ENCODE results near the gene ZNF560. TPM values are rescaled to one million over a fixed set of nuclear protein-coding genes. Genes with fewer than 3 reads are reported as not detected.
"Not testable (repeated sequence)": the region's sequence is repeated elsewhere in the genome, so short reads cannot be mapped to it uniquely, and the experiment has no call there.

Gene ZNF560
- not detected for total RNA-seq

DNA sequence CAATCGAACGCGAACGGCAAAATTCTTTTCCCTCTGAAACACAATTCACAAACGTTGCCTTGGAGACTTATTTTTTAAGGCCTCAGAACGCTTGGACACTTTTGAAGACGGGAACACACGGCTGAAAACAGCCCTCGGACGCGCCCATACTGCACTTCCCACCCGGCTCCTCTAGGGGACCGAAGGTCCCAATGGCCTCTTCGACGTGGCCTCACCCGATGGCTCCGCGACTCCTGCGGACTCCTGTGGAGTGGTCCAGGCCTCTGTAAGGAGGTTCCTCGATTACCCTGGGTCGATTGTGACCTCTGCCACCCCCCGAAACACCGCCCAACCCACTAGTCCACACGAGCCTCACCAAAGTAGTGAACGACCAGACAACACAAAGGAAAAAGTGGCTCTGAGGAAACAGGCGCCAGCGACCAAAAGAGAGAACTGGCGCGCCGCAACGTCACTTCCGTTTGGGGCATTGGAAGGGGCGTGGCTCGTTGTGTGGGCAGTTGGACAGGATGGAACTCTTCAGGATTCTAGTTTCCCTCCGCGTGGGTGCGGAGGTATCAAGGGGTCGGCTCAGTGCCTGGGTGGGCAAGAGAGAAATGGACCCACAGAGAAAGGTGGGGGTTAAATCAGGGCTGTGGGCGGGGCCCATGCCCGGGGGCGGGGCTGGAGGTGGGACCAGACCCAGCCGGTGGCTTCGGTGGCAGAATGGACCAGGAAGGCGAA, at the start of gene ZNF560:
Gene ZNF560, minus strand, starts transcription at position 434 of the 720 bp plus-strand sequence. CDS start 23,303 bp downstream, outside the sequence.
- Histone ChIP-seq H3K9me3 (peaks cover 0 to 50% (median 16%) of the 10 kb centered on the region in 4 donors), H3K4me3 (no peak within 1 kb of the TSS), H3K27ac (no peak within 1 kb of the TSS), H3K4me1 (no peaks in the 10 kb centered on the region), H3K27me3 (no peaks in the 10 kb centered on the region), H3K36me3 (no peaks in the 10 kb centered on the region)
- DNase-seq, result no peak
- no peak for TF ChIP-seq POLR2A (IDR thresholded peaks at IDR 0.05)
- TF ChIP-seq, protein P1, sequence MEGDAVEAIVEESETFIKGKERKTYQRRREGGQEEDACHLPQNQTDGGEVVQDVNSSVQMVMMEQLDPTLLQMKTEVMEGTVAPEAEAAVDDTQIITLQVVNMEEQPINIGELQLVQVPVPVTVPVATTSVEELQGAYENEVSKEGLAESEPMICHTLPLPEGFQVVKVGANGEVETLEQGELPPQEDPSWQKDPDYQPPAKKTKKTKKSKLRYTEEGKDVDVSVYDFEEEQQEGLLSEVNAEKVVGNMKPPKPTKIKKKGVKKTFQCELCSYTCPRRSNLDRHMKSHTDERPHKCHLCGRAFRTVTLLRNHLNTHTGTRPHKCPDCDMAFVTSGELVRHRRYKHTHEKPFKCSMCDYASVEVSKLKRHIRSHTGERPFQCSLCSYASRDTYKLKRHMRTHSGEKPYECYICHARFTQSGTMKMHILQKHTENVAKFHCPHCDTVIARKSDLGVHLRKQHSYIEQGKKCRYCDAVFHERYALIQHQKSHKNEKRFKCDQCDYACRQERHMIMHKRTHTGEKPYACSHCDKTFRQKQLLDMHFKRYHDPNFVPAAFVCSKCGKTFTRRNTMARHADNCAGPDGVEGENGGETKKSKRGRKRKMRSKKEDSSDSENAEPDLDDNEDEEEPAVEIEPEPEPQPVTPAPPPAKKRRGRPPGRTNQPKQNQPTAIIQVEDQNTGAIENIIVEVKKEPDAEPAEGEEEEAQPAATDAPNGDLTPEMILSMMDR (IDR thresholded peaks at IDR 0.05), result no peak

DNA sequence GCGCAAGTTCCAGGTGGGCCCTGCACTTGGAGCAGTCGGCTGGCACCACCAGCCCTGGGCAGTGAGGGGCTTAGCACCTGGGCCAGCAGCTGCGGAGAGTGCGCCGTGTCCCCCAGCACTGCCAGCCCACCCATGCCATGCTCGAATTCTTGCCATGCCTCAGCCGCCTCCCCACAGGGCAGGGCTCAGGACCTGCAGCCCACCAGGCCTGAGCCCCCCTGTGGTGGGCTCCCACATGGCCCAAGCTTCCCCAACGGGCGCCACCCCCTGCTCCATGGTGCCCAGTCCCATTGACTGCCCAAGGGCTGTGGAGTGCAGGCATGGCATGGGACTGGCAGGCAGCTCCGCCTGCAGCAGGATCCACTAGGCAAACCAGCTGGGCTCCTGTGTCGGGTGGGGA, 49.5 kb upstream of the ZNF560 start:
- DNase-seq, result no peak
- H3K27ac ChIP-seq, result no peak overlapping the region
- no peaks in the 10 kb centered on the region for H3K4me1 ChIP-seq
- H3K9me3 ChIP-seq, result peaks cover 0 to 31% (median 3%) of the 10 kb centered on the region in 4 donors
- no peak overlapping the region for H3K4me3 ChIP-seq
- no peak for TF ChIP-seq POLR2A (IDR thresholded peaks at IDR 0.05)
- TF ChIP-seq, protein P1 (IDR thresholded peaks at IDR 0.05), result no peak
- H3K27me3 ChIP-seq, result no peaks in the 10 kb centered on the region
- no peaks in the 10 kb centered on the region for H3K36me3 ChIP-seq

DNA sequence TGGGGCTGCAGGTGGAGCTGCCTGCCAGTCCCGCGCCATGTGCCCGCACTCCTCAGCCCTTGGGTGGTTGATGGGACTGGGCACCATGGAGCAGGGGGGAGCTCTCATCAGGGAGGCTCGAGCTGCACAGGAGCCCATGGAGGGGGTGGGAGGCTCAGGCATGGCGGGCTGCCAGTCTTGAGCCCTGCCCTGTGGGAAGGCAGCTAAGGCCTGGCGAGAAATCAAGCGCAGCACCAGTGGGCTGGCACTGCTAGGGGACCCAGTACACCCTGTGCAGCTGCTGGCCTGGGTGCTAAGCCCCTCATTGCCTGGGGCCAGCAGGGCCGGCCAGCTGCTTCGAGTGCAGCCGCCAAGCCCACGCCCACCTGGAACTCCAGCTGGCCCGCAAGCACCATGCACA, 42.9 kb upstream of the ZNF560 start:
- not testable (repeated sequence) for DNase-seq, H3K27me3 ChIP-seq, H3K27ac ChIP-seq, H3K36me3 ChIP-seq, H3K4me3 ChIP-seq
- peaks cover 0 to 10% (median 0%) of the 10 kb centered on the region in 4 donors for H3K9me3 ChIP-seq
- peaks cover 0 to 10% (median 0%) of the 10 kb centered on the region in 4 donors for H3K4me1 ChIP-seq

DNA sequence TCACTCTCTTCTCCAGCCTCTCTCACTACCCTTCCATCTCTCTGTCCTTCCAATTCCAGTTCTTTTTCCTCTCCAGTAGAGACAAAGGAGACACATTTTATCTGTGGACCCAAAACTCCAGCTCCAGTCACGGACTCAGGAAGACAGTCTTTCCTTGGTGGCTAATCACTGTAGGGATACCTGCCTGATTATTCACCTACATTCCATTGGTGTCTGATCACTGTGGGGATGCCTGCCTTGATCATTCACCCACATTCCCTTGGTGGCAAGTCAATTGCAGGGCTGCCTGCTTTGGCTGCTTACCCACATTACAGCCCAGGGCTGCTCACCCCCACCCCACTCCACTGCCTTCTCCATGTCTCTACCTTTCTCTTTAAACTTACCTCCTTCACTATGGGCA, 41.5 kb upstream of the ZNF560 start:
- H3K4me3 ChIP-seq, H3K27me3 ChIP-seq, H3K27ac ChIP-seq, DNase-seq: not testable (repeated sequence)
- Histone ChIP-seq H3K4me1 (peaks cover 0 to 10% (median 0%) of the 10 kb centered on the region in 4 donors), H3K9me3 (peaks cover 0 to 17% (median 0%) of the 10 kb centered on the region in 4 donors), H3K36me3 (peaks cover 0 to 17% (median 0%) of the 10 kb centered on the region in 3 donors)

DNA sequence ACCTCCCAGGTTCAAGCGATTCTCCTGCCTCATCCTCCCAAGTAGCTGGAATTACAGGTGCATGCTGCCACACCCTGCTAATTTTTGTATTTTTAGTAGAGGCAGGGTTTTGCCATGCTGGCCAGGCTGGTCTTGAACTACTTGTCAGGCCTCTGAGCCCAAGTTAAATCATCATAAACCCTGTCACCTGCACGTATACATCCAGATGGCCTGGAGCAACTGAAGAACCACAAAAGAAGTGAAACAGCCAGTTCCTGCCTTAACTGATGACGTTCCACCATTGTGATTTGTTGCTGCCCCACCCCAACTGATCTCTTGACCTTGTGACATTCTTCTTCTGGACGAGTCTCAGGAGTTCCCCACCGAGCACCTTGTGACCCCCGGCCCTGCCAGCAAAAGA, 40.8 kb upstream of the ZNF560 start:
- Histone ChIP-seq H3K4me1 (peaks cover 0 to 10% (median 0%) of the 10 kb centered on the region in 4 donors), H3K36me3 (peaks cover 0 to 25% (median 0%) of the 10 kb centered on the region in 3 donors), H3K9me3 (peaks cover 0 to 23% (median 0%) of the 10 kb centered on the region in 4 donors), H3K4me3 (peak overlapping the region in 1 of 4 donors; percentile 83), H3K27ac (peak overlapping the region in 2 of 4 donors; percentile 78 to 89)
- DNase-seq, H3K27me3 ChIP-seq: not testable (repeated sequence)

DNA sequence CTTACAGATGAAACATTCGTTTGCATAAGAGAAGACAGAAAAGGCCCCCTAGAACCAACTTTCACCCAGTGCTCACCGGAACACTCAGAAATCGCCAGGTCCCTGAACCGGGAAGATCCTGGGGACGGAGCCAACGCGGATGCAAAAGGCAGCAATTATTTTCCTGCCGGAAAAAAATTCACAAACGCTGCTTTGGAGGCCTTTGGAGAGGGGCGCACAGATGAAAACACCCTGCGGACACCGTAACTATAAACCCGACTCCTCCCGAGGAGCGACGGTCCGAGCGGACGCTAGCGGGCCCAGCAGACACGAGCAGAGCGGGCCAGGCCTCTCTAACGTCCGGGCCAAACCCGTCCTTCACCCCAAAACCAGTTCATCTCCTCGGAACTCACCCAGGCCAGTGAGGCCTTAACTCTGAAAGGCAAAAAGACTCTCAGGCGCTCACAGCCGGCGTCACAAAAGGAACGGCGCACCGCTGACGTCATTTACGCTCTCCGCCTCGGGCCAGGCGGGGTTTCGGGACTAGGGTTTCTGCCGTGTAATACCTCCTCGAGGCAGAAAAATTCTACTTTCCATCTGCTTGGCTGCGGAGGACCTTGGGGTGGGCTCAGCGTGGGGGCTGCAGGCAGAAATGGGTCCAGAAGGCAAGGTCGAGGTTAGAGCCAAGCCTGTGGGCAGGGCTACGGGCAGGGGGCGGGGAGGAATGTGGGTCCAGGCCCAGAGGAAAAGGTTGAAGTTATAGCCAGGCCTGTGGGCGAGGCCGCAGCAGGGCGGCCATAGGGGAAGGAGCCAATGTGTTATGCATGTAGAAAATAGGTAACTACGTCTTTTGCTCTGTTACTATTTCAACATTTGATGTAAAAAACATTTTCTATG, 40.0 kb upstream of the ZNF560 start, which contains the start of gene ZNF426:
Gene ZNF426, minus strand, starts transcription at position 463 of the 876 bp plus-strand sequence. CDS start 2,413 bp downstream, outside the sequence.
- H3K27ac ChIP-seq, result peak within 1 kb of the TSS; percentile 78 to 89 (median 84)
- peaks cover 0 to 31% (median 0%) of the 10 kb centered on the region in 4 donors for H3K9me3 ChIP-seq
- peak; percentile 76 to 91 (median 87) for DNase-seq
- peaks cover 0 to 10% (median 0%) of the 10 kb centered on the region in 4 donors for H3K4me1 ChIP-seq
- peaks cover 0 to 32% (median 0%) of the 10 kb centered on the region in 3 donors for H3K36me3 ChIP-seq
- H3K4me3 ChIP-seq, result peak within 1 kb of the TSS; percentile 53 to 83 (median 64)
- TF ChIP-seq, protein P1 (IDR thresholded peaks at IDR 0.05), result no peak
- no peak for TF ChIP-seq POLR2A (IDR thresholded peaks at IDR 0.05)
- no peaks in the 10 kb centered on the region for H3K27me3 ChIP-seq
